PFSK-1 (cell line): Measurements from ENCODE around the gene APOL1.

Experiments used
- POLR2AphosphoS5 ChIP-seq: IDR thresholded peaks from 2 replicates; pipeline ENCODE4 v1.6.1; 2012; ENCODE audit warnings: low read depth, mild to moderate bottlenecking, control low read depth, low read length, moderate library complexity
- TAF1 ChIP-seq: IDR thresholded peaks from 2 replicates; pipeline ENCODE4 v1.6.1; 2012; ENCODE audit warnings: low read length, control low read depth, borderline replicate concordance; ENCODE audit not compliant: insufficient read depth

- TF ChIP-seq POLR2AphosphoS5 (no peak), TAF1 (no peak)
These were observed 20.1 kb upstream of the APOL1 start for GRCh38 chr22:36232715-36233401.
